Heart left ventricle (tissue), 16 donors: ENCODE measurements around the gene PACRG. TPM values are rescaled to one million over a fixed set of nuclear protein-coding genes. Genes with fewer than 3 reads are reported as not detected.

Experiments
- ATAC-seq, 4 donors: fragments of 200-7000 bp; cut with Tn5 transposase; one replicate each; pipeline ENCODE4 v1.9.1; 2020 to 2022; ENCODE audit warnings: moderate library complexity in 4 of 4, mild to moderate bottlenecking in 3 of 4, moderate number of reproducible peaks in 1 of 4
- DNase-seq, 5 donors: peaks; one replicate each; pipeline ENCODE4 v3.0.0-alpha.2; 2020
- H3K27ac ChIP-seq, 12 donors: fragments of 200-600 bp; sonication (generic) in 4 of 12; one replicate each; pipeline versions ENCODE4 v1.5.0 to v1.8.0; 2016 to 2022; ENCODE audit warnings: mild to moderate bottlenecking in 2 of 12
- H3K27me3 ChIP-seq, 9 donors: fragments of 200-600 bp; sonication (generic) in 2 of 9; one replicate each; pipeline versions ENCODE4 v1.5.1 to v1.8.0; 2016 to 2022; ENCODE audit warnings: mild to moderate bottlenecking in 3 of 9
- H3K36me3 ChIP-seq, 9 donors: fragments of 200-600 bp; sonication (generic) in 2 of 9; one replicate each; pipeline versions ENCODE4 v1.5.0 to v1.8.0; 2018 to 2022; ENCODE audit warnings: mild to moderate bottlenecking in 2 of 9
- H3K4me1 ChIP-seq, 12 donors: fragments of 200-600 bp; sonication (generic) in 4 of 12; one replicate each; pipeline versions ENCODE4 v1.5.0 to v1.8.0; 2016 to 2022; ENCODE audit warnings: mild to moderate bottlenecking in 3 of 12
- H3K4me3 ChIP-seq, 12 donors: fragments of 200-600 bp; sonication (generic) in 4 of 12; one replicate each; pipeline versions ENCODE4 v1.5.0 to v1.8.0; 2017 to 2022; ENCODE audit warnings: mild to moderate bottlenecking in 9 of 12, moderate library complexity in 4 of 12
- H3K9me3 ChIP-seq, 12 donors: fragments of 200-600 bp; sonication (generic) in 4 of 12; one replicate each; pipeline versions ENCODE4 v1.5.0 to v1.8.0; 2016 to 2022; ENCODE audit warnings: mild to moderate bottlenecking in 1 of 12
- POLR2A ChIP-seq, 2 donors: fragments of 450-650 bp; IDR thresholded peaks; one replicate each; pipeline ENCODE4 v1.6.1; 2017; ENCODE audit warnings: antibody characterized with exemption in 2 of 2, mild to moderate bottlenecking in 2 of 2, moderate library complexity in 2 of 2
- WGBS, 4 donors: extraction: QIAGEN DNeasy Blood & Tissue Kit in 2 of 4; methylation state at CpG; one replicate each; pipeline versions ENCODE4 v1.1.5 to v1.1.7; 2013 to 2018; 5-methylcytosine and 5-hydroxymethylcytosine counted together
- intact Hi-C, 10 donors: fragments of 100-400 bp; cut with DNase I; formaldehyde crosslinking; loops; one replicate each; pipeline versions ENCODE4 v1.11.1 to v1.14.2; 2022
- polyA plus RNA-seq, 2 donors: library from polyadenylated mRNA; stranded (reverse); fragments of 200-250 nt; gene quantifications; one replicate each; pipeline ENCODE4 v1.2.3, GENCODE V29; 2013
- total RNA-seq, 9 donors: library from RNA; depleted of rRNA in 2 of 9; stranded (reverse); fragments of >200 nt in 2 of 9; fragmentation: NEBNext Ultra II Directional in 3 of 9; extraction: Animal tissue kit (Norgen Biotek cat#: 25700) in 3 of 9; gene quantifications; one replicate each; pipeline versions ENCODE4 v1.1.0 to v1.2.4, GENCODE V29; 2016 to 2023
- TF ChIP-seq, protein P1 (sequence below), 12 donors: fragments of 200-600 bp; sonication (generic) in 4 of 12; IDR thresholded peaks; one replicate each; pipeline versions ENCODE4 v1.5.0 to v1.8.0; 2018 to 2022; ENCODE audit warnings: antibody characterized with exemption in 12 of 12, mild to moderate bottlenecking in 5 of 12
- donor health status: ischemic (EF 13 %, LVEDD 7.1; RV severe dilation, severe dysfunction).
- donor health status: healthy with polysubstance abuse.
- donor health status: DM: no; HTN: yes; CAD: no.
- donor health status: DM: no; HTN: no; CAD: no.
- donor health status: ischemic (EF 25% LVEDD 6.9; RV normal size, moderate dysfunction).
- donor health status: ischemic (EF 25% LVEDD 5.7; RV mildly dilated, moderate dysfunction).
- donor health status: healthy.
- donor health status: DM: yes; HTN: yes; CAD: no.
- donor health status: ischemic (EF 35%, LVEDD 5.7; RV mildly dilated, moderate dysfunction).
- donor health status: nonischemic (EF 11% LVEDD 7.7; RV severe dilation, severe dysfunction).
- donor health status: DM: yes; HTN: yes; CAD: no.
- donor health status: PGD.
- donor health status: ischemic (EF 29% LVEDD 5.4; RV normal size, mild dysfunction).
- donor health status: nonischemic (EF 23%, LVEDD 6.1; RV moderate dilation, normal function).

Gene PACRG
- total and polyA plus RNA-seq, 11 donors, result 2.0 to 83.3 (median 11.8) TPM

DNA sequence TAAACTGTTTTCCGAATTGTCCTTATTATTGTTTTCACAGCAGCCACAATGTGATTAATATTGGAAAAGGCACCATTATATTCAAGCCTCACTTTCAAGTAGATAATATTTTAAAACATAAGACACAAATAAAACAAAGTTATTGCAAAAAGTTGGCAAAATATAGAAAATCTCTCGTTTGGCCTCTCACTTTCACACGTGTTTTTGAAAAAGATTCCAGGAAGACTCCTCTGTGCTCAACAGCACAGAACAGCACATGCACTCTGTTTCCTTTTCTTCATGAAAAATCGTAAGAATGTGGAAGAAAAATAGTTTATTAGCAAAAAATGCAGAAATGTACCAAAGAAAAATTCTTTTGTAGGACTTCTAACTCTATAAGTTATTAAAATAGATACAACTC, 46.9 kb upstream of the PACRG start:
- 70 to 80% (median 73%) methylated on average over 4 of the region's 4 CpGs for WGBS, 4 donors
- intact Hi-C loops, result no loop called here
- DNase-seq (no peak), ATAC-seq (no peak)
- H3K4me1 ChIP-seq, result peaks cover 0 to 36% (median 3%) of the 10 kb centered on the region in 12 donors
- no peaks in the 10 kb centered on the region for H3K27me3 ChIP-seq
- peaks cover 0 to 4% (median 0%) of the 10 kb centered on the region in 12 donors for H3K9me3 ChIP-seq
- H3K4me3 ChIP-seq, result no peak overlapping the region
- no peak overlapping the region for H3K27ac ChIP-seq
- TF ChIP-seq, protein P1, sequence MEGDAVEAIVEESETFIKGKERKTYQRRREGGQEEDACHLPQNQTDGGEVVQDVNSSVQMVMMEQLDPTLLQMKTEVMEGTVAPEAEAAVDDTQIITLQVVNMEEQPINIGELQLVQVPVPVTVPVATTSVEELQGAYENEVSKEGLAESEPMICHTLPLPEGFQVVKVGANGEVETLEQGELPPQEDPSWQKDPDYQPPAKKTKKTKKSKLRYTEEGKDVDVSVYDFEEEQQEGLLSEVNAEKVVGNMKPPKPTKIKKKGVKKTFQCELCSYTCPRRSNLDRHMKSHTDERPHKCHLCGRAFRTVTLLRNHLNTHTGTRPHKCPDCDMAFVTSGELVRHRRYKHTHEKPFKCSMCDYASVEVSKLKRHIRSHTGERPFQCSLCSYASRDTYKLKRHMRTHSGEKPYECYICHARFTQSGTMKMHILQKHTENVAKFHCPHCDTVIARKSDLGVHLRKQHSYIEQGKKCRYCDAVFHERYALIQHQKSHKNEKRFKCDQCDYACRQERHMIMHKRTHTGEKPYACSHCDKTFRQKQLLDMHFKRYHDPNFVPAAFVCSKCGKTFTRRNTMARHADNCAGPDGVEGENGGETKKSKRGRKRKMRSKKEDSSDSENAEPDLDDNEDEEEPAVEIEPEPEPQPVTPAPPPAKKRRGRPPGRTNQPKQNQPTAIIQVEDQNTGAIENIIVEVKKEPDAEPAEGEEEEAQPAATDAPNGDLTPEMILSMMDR (IDR thresholded peaks at IDR 0.05), result no peak
- no peak for TF ChIP-seq POLR2A (IDR thresholded peaks at IDR 0.05)
- no peaks in the 10 kb centered on the region for H3K36me3 ChIP-seq

DNA sequence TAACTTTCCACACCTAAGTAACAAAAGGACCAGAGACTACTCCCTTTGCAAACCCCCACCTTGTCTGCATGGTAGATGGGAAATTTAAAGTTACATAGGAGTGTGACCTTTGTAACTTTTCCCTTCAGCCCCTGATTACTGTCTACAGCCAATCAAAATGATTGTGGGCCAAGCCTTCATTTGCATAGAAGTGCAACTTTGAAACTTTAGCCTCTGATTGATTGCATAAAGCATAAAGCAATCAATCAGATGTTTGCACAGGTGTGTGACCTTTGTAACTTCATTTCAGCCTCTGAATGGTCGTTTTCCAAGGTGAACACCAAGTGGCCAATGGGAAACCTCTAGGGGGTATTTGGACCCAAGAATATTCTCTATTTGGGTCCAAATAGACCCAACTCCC, 46.3 kb upstream of the PACRG start:
- ATAC-seq, result no peak
- Histone ChIP-seq H3K27ac (no peak overlapping the region), H3K9me3 (peaks cover 0 to 4% (median 0%) of the 10 kb centered on the region in 12 donors), H3K36me3 (no peaks in the 10 kb centered on the region), H3K27me3 (no peaks in the 10 kb centered on the region), H3K4me3 (no peak overlapping the region), H3K4me1 (peaks cover 0 to 36% (median 3%) of the 10 kb centered on the region in 12 donors)
- TF ChIP-seq POLR2A (IDR thresholded peaks at IDR 0.05), result no peak
- TF ChIP-seq, protein P1 (IDR thresholded peaks at IDR 0.05), result no peak
- no peak for DNase-seq
- intact Hi-C loops, result no loop called here
- 80 to 95% (median 85%) methylated on average over 1 of the region's 1 CpG for WGBS, 4 donors

DNA sequence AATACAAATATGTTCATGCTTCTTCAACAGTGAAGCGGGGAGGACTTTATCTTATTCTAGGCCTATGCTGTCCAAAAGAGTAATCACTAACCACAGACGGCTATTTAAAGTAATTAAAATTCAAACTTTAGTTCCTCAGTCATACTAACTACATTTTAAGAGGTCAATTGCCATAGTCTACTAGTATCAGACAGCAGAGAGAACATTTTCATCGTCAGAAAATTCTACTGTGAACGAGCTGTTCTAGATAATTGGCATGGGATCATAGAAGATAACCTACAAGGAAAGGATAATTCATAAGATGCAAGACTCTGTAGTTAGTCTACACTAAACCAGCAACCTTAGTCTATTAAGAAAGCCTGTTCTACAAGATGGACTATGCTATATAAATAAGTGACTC, 44.6 kb upstream of the PACRG start:
- WGBS, 4 donors, result 40 to 46% (median 42%) methylated on average over 4 of the region's 4 CpGs
- intact Hi-C loops, result no loop called here

DNA sequence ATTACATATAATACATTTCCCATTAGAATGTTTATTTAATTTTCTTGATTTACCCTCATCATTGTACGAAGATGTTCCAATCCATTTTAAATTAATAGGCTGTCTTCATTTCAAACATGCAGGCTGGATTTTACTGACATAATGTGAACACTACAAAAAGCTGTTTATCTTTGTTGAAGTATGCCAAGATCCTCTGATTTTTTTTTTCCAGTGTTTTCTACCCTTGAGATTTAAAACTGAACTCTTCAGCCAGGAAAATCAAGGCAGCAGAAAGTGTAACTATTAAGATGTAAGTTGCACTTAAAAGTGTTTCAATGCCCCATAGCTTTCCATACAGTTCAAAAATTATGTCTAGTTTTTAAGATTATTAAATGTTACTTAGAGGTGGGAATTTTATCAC, 43.7 kb upstream of the PACRG start:
- peaks cover 0 to 36% (median 3%) of the 10 kb centered on the region in 12 donors for H3K4me1 ChIP-seq
- TF ChIP-seq, protein P1 (IDR thresholded peaks at IDR 0.05), result no peak
- TF ChIP-seq POLR2A (IDR thresholded peaks at IDR 0.05), result no peak
- no peak for DNase-seq
- WGBS, 4 donors, result 63 to 77% (median 70%) methylated on average over 1 of the region's 1 CpG
- ATAC-seq, result no peak
- H3K4me3 ChIP-seq, result no peak overlapping the region
- no peaks in the 10 kb centered on the region for H3K27me3 ChIP-seq
- no peaks in the 10 kb centered on the region for H3K36me3 ChIP-seq
- intact Hi-C loops, result no loop called here
- peaks cover 0 to 8% (median 0%) of the 10 kb centered on the region in 12 donors for H3K9me3 ChIP-seq
- peak overlapping the region in 4 of 12 donors; percentile 2 to 37 (median 20) for H3K27ac ChIP-seq

More for the DNA sequence above, 44.6 kb upstream of the PACRG start:
- ATAC-seq, result peak; percentile 39 to 59 (median 54)
- peaks cover 0 to 8% (median 0%) of the 10 kb centered on the region in 12 donors for H3K9me3 ChIP-seq
- peaks cover 0 to 36% (median 3%) of the 10 kb centered on the region in 12 donors for H3K4me1 ChIP-seq
- no peak for DNase-seq
- no peak overlapping the region for H3K4me3 ChIP-seq
- H3K27me3 ChIP-seq, result no peaks in the 10 kb centered on the region
- H3K36me3 ChIP-seq, result no peaks in the 10 kb centered on the region
- no peak for TF ChIP-seq POLR2A (IDR thresholded peaks at IDR 0.05)
- TF ChIP-seq, protein P1 (IDR thresholded peaks at IDR 0.05), result no peak
- H3K27ac ChIP-seq, result peak overlapping the region in 7 of 12 donors; percentile 11 to 51 (median 24)
